SU-DHL-6 (cell line): ENCODE results near the gene RBM20.

Source experiments
- H2AFZ ChIP-seq: fragments of 200-600 bp; sonication (generic); 2 replicates; pipeline ENCODE4 v1.6.1; 2014; ENCODE audit warnings: low read depth, mild to moderate bottlenecking, moderate library complexity, mixed read lengths, antibody characterized with exemption, low read length; ENCODE audit not compliant: severe bottlenecking
- H3F3A ChIP-seq: fragments of 200-600 bp; shearing (Covaris generic); 2 replicates; pipeline ENCODE4 v1.6.0; 2016; ENCODE audit warnings: antibody characterized with exemption, mild to moderate bottlenecking; ENCODE audit not compliant: insufficient read depth
- H3K27ac ChIP-seq: fragments of 200-600 bp; sonication (generic); 2 replicates; pipeline ENCODE4 v1.5.1; 2016; ENCODE audit warnings: low read depth, mild to moderate bottlenecking, low read length, moderate library complexity, mixed read lengths
- H3K27me3 ChIP-seq: fragments of 200-600 bp; sonication (generic), shearing (Covaris generic); 2 replicates; pipeline ENCODE4 v1.6.0; 2014; ENCODE audit warnings: mild to moderate bottlenecking, low read length
- H3K36me3 ChIP-seq: fragments of 200-600 bp; sonication (generic); 2 replicates; pipeline ENCODE4 v1.6.1; 2014; ENCODE audit warnings: mild to moderate bottlenecking, low read length, mixed read lengths
- H3K4me2 ChIP-seq: fragments of 300-600, 200-600 bp; shearing (Covaris generic), sonication (generic); 2 replicates; pipeline ENCODE4 v1.6.0; 2014; ENCODE audit warnings: low read length, low read depth, mild to moderate bottlenecking; ENCODE audit not compliant: poor library complexity, severe bottlenecking
- H3K4me3 ChIP-seq: fragments of 200-600 bp; sonication (generic); 2 replicates; pipeline ENCODE4 v1.5.1; 2014; ENCODE audit warnings: antibody characterized with exemption, low read length, mild to moderate bottlenecking, mixed read lengths; ENCODE audit not compliant: insufficient read depth, poor library complexity, severe bottlenecking
- H3K79me2 ChIP-seq: fragments of 200-600 bp; sonication (generic); 2 replicates; pipeline ENCODE4 v1.6.1; 2014; ENCODE audit warnings: mild to moderate bottlenecking, low read length, moderate library complexity; ENCODE audit not compliant: insufficient read depth
- H3K9ac ChIP-seq: fragments of 200-600 bp; sonication (generic); 2 replicates; pipeline ENCODE4 v1.7.0; 2014; ENCODE audit warnings: mild to moderate bottlenecking, low read length
- H3K9me2 ChIP-seq: fragments of 200-600 bp; sonication (generic); replicated peaks from 2 replicates; pipeline ENCODE4 v1.6.1; 2014; ENCODE audit warnings: low read length; ENCODE audit not compliant: insufficient read depth
- H3K9me3 ChIP-seq: fragments of 200-600 bp; sonication (generic); 2 replicates; pipeline ENCODE4 v1.6.1; 2014; ENCODE audit warnings: low read length, mixed read lengths; ENCODE audit not compliant: insufficient read depth
- H4K20me1 ChIP-seq: fragments of 200-600 bp; sonication (generic); 2 replicates; pipeline ENCODE4 v1.6.1; 2014; ENCODE audit warnings: low read depth, mild to moderate bottlenecking, antibody characterized with exemption, low read length, moderate library complexity, mixed read lengths
- CTCF ChIP-seq: fragments of 200-600 bp; sonication (generic); IDR thresholded peaks from one replicate; pipeline ENCODE4 v1.5.1; 2017; ENCODE audit warnings: antibody characterized with exemption, mild to moderate bottlenecking, low read length, moderate library complexity; ENCODE audit not compliant: insufficient read depth, poor library complexity, severe bottlenecking
- EZH2phosphoT487 ChIP-seq: fragments of 200-600 bp; sonication (generic), shearing (Covaris generic); conservative IDR thresholded peaks from 2 replicates; pipeline ENCODE4 v1.6.1; 2018; ENCODE audit warnings: mild to moderate bottlenecking, antibody characterized with exemption, low read length, moderate library complexity, mixed read lengths

Gene RBM20

GRCh38 chr10:110652475-110653118 is 8.5 kb downstream of the RBM20 start:
- no peak overlapping the region for H3K4me2 ChIP-seq
- H2AFZ ChIP-seq: no peak overlapping the region
- no peaks in the 10 kb centered on the region for H3F3A ChIP-seq
- no peak overlapping the region for H3K9ac ChIP-seq
- no peaks in the 10 kb centered on the region for H3K9me2 ChIP-seq
- H3K36me3 ChIP-seq: no peaks in the 10 kb centered on the region
- H3K4me3 ChIP-seq: no peak overlapping the region
- H3K27ac ChIP-seq: no peak overlapping the region
- no peaks in the 10 kb centered on the region for H3K9me3 ChIP-seq
- no peaks in the 10 kb centered on the region for H4K20me1 ChIP-seq
- H3K27me3 ChIP-seq: no peaks in the 10 kb centered on the region
- H3K79me2 ChIP-seq: no peaks in the 10 kb centered on the region
- TF ChIP-seq EZH2phosphoT487: no peak

DNA sequence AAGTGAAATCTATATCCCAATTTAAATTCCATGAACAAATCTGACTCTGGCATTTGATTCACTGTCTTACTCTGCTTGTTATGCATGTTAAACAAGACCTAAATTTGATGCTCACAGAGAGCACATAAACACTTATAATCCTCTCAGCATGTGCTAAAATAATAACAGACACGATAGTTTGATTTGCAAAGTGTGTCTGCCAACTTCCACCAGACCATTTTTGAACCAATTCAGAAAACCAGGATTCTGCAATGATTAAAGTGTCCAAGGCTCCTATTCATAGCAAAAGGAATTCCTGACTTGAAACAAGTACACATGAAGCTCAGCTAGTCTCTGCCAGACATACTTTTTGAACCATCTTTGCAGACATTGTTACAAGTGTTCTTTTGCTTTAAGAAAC is 11.2 kb downstream of the RBM20 start:
- Histone ChIP-seq H3K9me2 (no peaks in the 10 kb centered on the region), H3F3A (no peaks in the 10 kb centered on the region)

GRCh38 chr10:110656612-110657011 is 12.5 kb downstream of the RBM20 start:
- no peak for TF ChIP-seq CTCF
- no peak for TF ChIP-seq EZH2phosphoT487
- no peaks in the 10 kb centered on the region for H3K9me3 ChIP-seq

More for the DNA sequence above, 11.2 kb downstream of the RBM20 start:
- Histone ChIP-seq H3K27me3 (no peaks in the 10 kb centered on the region), H3K9ac (no peak overlapping the region), H3K36me3 (no peaks in the 10 kb centered on the region), H3K4me3 (no peak overlapping the region), H4K20me1 (no peaks in the 10 kb centered on the region), H3K4me2 (no peak overlapping the region), H3K79me2 (no peaks in the 10 kb centered on the region), H3K9me3 (no peaks in the 10 kb centered on the region), H3K27ac (no peak overlapping the region), H2AFZ (no peak overlapping the region)
- no peak for TF ChIP-seq EZH2phosphoT487
- TF ChIP-seq CTCF: no peak

GRCh38 chr10:110657973-110658691 is 14.0 kb downstream of the RBM20 start:
- H3K36me3 ChIP-seq: no peaks in the 10 kb centered on the region
- H3K27me3 ChIP-seq: no peaks in the 10 kb centered on the region
- H3K79me2 ChIP-seq: no peaks in the 10 kb centered on the region
- no peaks in the 10 kb centered on the region for H3K9me2 ChIP-seq
- H3K9me3 ChIP-seq: no peaks in the 10 kb centered on the region
- H3F3A ChIP-seq: no peaks in the 10 kb centered on the region
- H3K9ac ChIP-seq: no peak overlapping the region
- H2AFZ ChIP-seq: no peak overlapping the region
- H3K4me3 ChIP-seq: no peak overlapping the region
- H4K20me1 ChIP-seq: no peaks in the 10 kb centered on the region
- H3K27ac ChIP-seq: no peak overlapping the region
- H3K4me2 ChIP-seq: no peak overlapping the region
- TF ChIP-seq CTCF: no peak
- TF ChIP-seq EZH2phosphoT487: no peak

More at GRCh38 chr10:110656612-110657011, 12.5 kb downstream of the RBM20 start:
- Histone ChIP-seq H3K9ac (no peak overlapping the region), H3K9me2 (no peaks in the 10 kb centered on the region), H3K4me3 (no peak overlapping the region), H3K4me2 (no peak overlapping the region), H3K36me3 (no peaks in the 10 kb centered on the region), H4K20me1 (no peaks in the 10 kb centered on the region), H3K27me3 (no peaks in the 10 kb centered on the region), H3K27ac (no peak overlapping the region), H3K79me2 (no peaks in the 10 kb centered on the region), H2AFZ (no peak overlapping the region), H3F3A (no peaks in the 10 kb centered on the region)
